Astrocyte (in vitro differentiated cells and primary cell): ENCODE data around the gene SAP30BP. TPM values are rescaled to one million over a fixed set of nuclear protein-coding genes. Genes with fewer than 3 reads are reported as not detected.

Source experiments
- DNase-seq: peaks from one replicate; pipeline ENCODE4 v3.0.0-alpha.2; 2010; ENCODE audit warnings: low read depth
- FAIRE-seq: peaks from 2 replicates; lab custom pipeline; 2011; peaks lifted over from hg19 to GRCh38; lab: Jason Lieb, UNC
- H2AFZ ChIP-seq: 2 replicates; pipeline ENCODE4 v1.6.0; 2012; ENCODE audit warnings: low read depth, low read length, inconsistent platforms
- H3K27ac ChIP-seq: 2 replicates; pipeline ENCODE4 v1.5.1; 2011; ENCODE audit warnings: low read depth, low read length, inconsistent platforms
- H3K27me3 ChIP-seq: 2 replicates; pipeline ENCODE4 v1.6.0; 2011; ENCODE audit warnings: low read length, inconsistent platforms; ENCODE audit not compliant: insufficient read depth
- H3K36me3 ChIP-seq: 2 replicates; pipeline ENCODE4 v1.5.1; 2011; ENCODE audit warnings: low read length, inconsistent platforms; ENCODE audit not compliant: insufficient read depth
- H3K4me1 ChIP-seq: 2 replicates; pipeline ENCODE4 v1.5.1; 2011; ENCODE audit warnings: low read length, inconsistent platforms; ENCODE audit not compliant: insufficient read depth
- H3K4me2 ChIP-seq: 2 replicates; pipeline ENCODE4 v1.6.0; 2012; ENCODE audit warnings: low read length, inconsistent platforms
- H3K4me3 ChIP-seq: 2 replicates; pipeline ENCODE4 v1.5.1; 2011; ENCODE audit warnings: low read depth, mild to moderate bottlenecking, low read length, inconsistent platforms; ENCODE audit not compliant: insufficient read depth
- H3K79me2 ChIP-seq: 2 replicates; pipeline ENCODE4 v1.6.0; 2012; ENCODE audit warnings: mild to moderate bottlenecking, low read length, inconsistent platforms; ENCODE audit not compliant: insufficient read depth
- H3K9ac ChIP-seq: 2 replicates; pipeline ENCODE4 v1.6.0; 2012; ENCODE audit warnings: mild to moderate bottlenecking, low read length, inconsistent platforms
- H3K9me3 ChIP-seq: 2 replicates; pipeline ENCODE4 v1.5.1; 2012; ENCODE audit warnings: low read depth, mild to moderate bottlenecking, low read length, inconsistent platforms; ENCODE audit not compliant: insufficient read depth
- H4K20me1 ChIP-seq: 2 replicates; pipeline ENCODE4 v1.6.0; 2012; ENCODE audit warnings: low read length, inconsistent platforms; ENCODE audit not compliant: insufficient read depth
- H3K27ac Mint-ChIP-seq: one replicate; pipeline ENCODE4 v1.8.0; 2021; ENCODE audit warnings: mild to moderate bottlenecking, mixed read lengths; ENCODE audit not compliant: unreplicated experiment
- H3K27me3 Mint-ChIP-seq: one replicate; pipeline ENCODE4 v1.8.0; 2021; ENCODE audit warnings: low read depth, mixed read lengths; ENCODE audit not compliant: unreplicated experiment
- H3K36me3 Mint-ChIP-seq: one replicate; pipeline ENCODE4 v1.8.0; 2021; ENCODE audit warnings: low read depth, mixed read lengths; ENCODE audit not compliant: unreplicated experiment
- H3K4me1 Mint-ChIP-seq: one replicate; pipeline ENCODE4 v1.8.0; 2021; ENCODE audit warnings: low read depth, mixed read lengths; ENCODE audit not compliant: unreplicated experiment
- H3K4me3 Mint-ChIP-seq: one replicate; pipeline ENCODE4 v1.8.0; 2021; ENCODE audit warnings: mild to moderate bottlenecking, moderate library complexity, mixed read lengths; ENCODE audit not compliant: unreplicated experiment
- H3K9me3 Mint-ChIP-seq: one replicate; pipeline ENCODE4 v1.8.0; 2021; ENCODE audit warnings: mild to moderate bottlenecking, mixed read lengths; ENCODE audit not compliant: unreplicated experiment
- EZH2 ChIP-seq: IDR thresholded peaks from 2 replicates; pipeline ENCODE4 v1.6.1; 2012; ENCODE audit warnings: mild to moderate bottlenecking, low read length, inconsistent platforms; ENCODE audit not compliant: insufficient read depth
- total RNA-seq: library from RNA; stranded (reverse); gene quantifications from 2 replicates; pipeline ENCODE4 v1.2.1, GENCODE V29; 2021
- TF ChIP-seq, protein P1 (sequence below): IDR thresholded peaks from 2 replicates; pipeline ENCODE4 v1.5.1; 2011; ENCODE audit warnings: low read depth, mild to moderate bottlenecking, inconsistent platforms, low read length, moderate library complexity; ENCODE audit not compliant: insufficient read depth

The SAP30BP gene
- total RNA-seq, 1 donor from 2014 or later, result 99.2 TPM

DNA sequence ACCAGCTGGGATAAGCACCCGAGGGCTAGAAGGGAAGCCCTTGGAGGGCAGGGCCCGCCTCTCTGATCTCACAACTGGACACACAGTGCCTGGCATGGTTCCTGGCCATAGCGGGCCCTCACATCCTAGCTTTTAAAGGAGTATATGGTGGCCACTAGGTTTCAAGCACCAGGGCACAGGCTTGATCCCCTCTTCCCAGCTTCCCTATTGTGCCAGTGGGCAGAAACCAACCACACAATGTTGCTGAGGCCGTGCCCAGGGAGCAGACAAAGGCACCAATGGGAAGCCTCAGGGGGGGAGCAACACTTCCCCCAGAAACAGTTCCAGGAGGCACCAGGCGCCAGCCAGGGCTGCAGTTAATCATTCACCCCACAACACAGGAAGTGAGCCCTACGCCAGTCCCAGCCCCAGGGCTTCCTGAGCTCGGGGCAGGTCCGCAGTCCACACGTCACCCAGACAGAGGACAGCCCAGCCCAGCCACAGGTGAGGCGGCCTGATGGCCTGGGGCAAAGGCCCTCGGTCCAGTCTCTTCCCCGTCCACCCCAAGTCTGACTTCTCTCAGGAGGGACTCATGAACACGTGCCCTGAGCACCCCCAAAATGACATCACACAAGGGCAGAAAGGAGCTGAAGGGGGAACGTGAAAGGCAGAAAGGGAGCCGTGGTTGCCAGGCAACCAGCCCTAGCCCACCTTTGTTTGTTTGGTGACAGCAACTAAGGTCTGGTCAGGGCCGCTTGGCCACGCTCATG is 21.1 kb upstream of the SAP30BP start:
- Histone ChIP-seq H3K27me3 (no peaks in the 10 kb centered on the region), H3K4me2 (no peak overlapping the region), H3K9me3 (no peaks in the 10 kb centered on the region), H3K79me2 (no peaks in the 10 kb centered on the region), H3K27ac (no peak overlapping the region), H3K4me1 (peaks cover 8% of the 10 kb centered on the region), H3K9ac (no peak overlapping the region), H3K4me3 (no peak overlapping the region), H2AFZ (no peak overlapping the region), H3K36me3 (peaks cover 7% of the 10 kb centered on the region), H4K20me1 (peaks cover 3% of the 10 kb centered on the region)
- TF ChIP-seq, protein P1, sequence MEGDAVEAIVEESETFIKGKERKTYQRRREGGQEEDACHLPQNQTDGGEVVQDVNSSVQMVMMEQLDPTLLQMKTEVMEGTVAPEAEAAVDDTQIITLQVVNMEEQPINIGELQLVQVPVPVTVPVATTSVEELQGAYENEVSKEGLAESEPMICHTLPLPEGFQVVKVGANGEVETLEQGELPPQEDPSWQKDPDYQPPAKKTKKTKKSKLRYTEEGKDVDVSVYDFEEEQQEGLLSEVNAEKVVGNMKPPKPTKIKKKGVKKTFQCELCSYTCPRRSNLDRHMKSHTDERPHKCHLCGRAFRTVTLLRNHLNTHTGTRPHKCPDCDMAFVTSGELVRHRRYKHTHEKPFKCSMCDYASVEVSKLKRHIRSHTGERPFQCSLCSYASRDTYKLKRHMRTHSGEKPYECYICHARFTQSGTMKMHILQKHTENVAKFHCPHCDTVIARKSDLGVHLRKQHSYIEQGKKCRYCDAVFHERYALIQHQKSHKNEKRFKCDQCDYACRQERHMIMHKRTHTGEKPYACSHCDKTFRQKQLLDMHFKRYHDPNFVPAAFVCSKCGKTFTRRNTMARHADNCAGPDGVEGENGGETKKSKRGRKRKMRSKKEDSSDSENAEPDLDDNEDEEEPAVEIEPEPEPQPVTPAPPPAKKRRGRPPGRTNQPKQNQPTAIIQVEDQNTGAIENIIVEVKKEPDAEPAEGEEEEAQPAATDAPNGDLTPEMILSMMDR, result no peak
- TF ChIP-seq EZH2, result no peak
- Mint-ChIP-seq H3K27ac (peak overlapping the region; percentile 90), H3K27me3 (no peaks in the 10 kb centered on the region), H3K4me1 (peaks cover 12% of the 10 kb centered on the region), H3K4me3 (no peak overlapping the region), H3K36me3 (peaks cover 16% of the 10 kb centered on the region), H3K9me3 (no peaks in the 10 kb centered on the region)
- FAIRE-seq (no peak), DNase-seq (no peak)

DNA sequence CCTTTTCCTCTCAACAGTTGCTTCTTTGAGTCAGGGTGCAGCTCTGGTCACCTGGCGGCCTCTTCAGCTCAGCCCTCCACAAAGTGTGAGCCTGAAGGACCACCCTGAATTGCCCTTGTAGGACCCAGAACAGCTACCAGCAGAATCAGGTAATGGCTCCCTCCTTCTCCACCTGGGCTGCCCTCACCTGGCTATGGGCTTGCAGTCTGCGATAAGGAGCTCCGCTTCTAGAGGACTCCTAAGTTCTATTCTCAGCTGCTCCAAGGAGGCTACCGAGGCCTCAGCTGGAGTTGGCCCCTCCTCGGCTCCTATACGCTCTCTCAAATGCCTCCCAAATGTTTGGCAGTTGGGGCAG is 20.5 kb upstream of the SAP30BP start:
- peaks cover 3% of the 10 kb centered on the region for H4K20me1 ChIP-seq
- TF ChIP-seq, protein P1, result no peak
- no peak for TF ChIP-seq EZH2
- no peaks in the 10 kb centered on the region for H3K9me3 ChIP-seq
- peaks cover 8% of the 10 kb centered on the region for H3K4me1 ChIP-seq
- H3K27me3 ChIP-seq, result no peaks in the 10 kb centered on the region
- H2AFZ ChIP-seq, result no peak overlapping the region
- H3K27me3 Mint-ChIP-seq, result no peaks in the 10 kb centered on the region
- H3K4me3 ChIP-seq, result no peak overlapping the region
- peaks cover 12% of the 10 kb centered on the region for H3K4me1 Mint-ChIP-seq
- peaks cover 16% of the 10 kb centered on the region for H3K36me3 Mint-ChIP-seq
- no peak overlapping the region for H3K27ac Mint-ChIP-seq
- no peak overlapping the region for H3K4me2 ChIP-seq
- peaks cover 7% of the 10 kb centered on the region for H3K36me3 ChIP-seq
- no peak for DNase-seq
- no peaks in the 10 kb centered on the region for H3K9me3 Mint-ChIP-seq
- no peak for FAIRE-seq
- no peak overlapping the region for H3K27ac ChIP-seq
- H3K4me3 Mint-ChIP-seq, result no peak overlapping the region
- H3K79me2 ChIP-seq, result no peaks in the 10 kb centered on the region
- no peak overlapping the region for H3K9ac ChIP-seq

DNA sequence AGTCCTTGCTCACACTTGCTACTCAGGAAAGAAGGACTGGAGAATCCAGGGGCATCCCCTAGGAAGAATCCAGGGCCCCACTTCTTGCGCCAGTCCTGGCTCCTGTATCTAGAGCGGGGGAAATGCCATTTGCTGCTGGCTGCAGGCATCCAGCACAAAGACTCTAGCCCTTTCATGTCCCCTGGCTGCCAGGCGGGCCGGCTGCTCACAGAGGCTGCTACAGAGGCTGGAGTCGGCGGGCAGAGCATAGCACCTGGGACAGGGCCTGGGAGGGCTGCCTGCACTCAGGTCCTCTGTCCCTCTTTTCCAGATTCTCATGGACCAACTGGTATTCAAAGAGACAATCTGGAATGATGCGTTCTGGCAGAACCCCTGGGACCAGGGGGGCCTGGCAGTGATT is 20.1 kb upstream of the SAP30BP start:
- Histone ChIP-seq H3K27ac (no peak overlapping the region), H3K4me2 (no peak overlapping the region), H3K36me3 (peaks cover 7% of the 10 kb centered on the region), H3K9me3 (no peaks in the 10 kb centered on the region), H3K79me2 (no peaks in the 10 kb centered on the region), H3K9ac (no peak overlapping the region), H2AFZ (no peak overlapping the region), H3K4me3 (no peak overlapping the region), H3K27me3 (no peaks in the 10 kb centered on the region), H3K4me1 (peaks cover 8% of the 10 kb centered on the region), H4K20me1 (peaks cover 3% of the 10 kb centered on the region)
- no peak for TF ChIP-seq EZH2
- TF ChIP-seq, protein P1, result no peak
- DNase-seq (no peak), FAIRE-seq (no peak)
- Mint-ChIP-seq H3K36me3 (peaks cover 12% of the 10 kb centered on the region), H3K27ac (no peak overlapping the region), H3K27me3 (no peaks in the 10 kb centered on the region), H3K9me3 (no peaks in the 10 kb centered on the region), H3K4me1 (peaks cover 12% of the 10 kb centered on the region), H3K4me3 (no peak overlapping the region)
